ENCODE results near the gene RPS23. TPM values are rescaled to one million over a fixed set of nuclear protein-coding genes. Genes with fewer than 3 reads are reported as not detected.

RPS23 gene
- total RNA-seq, 1 donor from 2014 or later, result 2,334 TPM

DNA sequence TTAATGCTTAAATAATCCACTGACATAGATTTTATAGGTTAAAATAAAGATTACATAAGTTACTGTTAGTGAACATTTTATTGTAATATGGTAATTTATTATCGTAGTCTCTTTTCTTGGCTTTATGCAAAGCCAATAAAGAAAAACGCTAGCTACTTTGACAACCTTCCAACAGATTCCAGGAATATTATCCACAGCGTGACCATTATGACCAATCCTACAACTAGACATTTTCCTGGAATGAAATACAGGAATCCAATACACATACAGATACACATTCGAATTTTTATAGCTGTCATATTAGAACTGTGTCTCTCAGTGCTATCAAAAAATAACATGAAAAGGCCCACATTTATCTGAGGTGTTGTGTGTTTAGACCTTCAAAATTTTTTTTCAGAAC lies 13.1 kb downstream of the RPS23 start:
- no peaks in the 10 kb centered on the region for H3K9me3 ChIP-seq
- TF ChIP-seq POLR2A (IDR thresholded peaks at IDR 0.05) (no peak), POLR2AphosphoS5 (IDR thresholded peaks at IDR 0.05; ENCODE audit: insufficient read depth in 1 of 2, low read depth in 1 of 2) (no peak)
- TF ChIP-seq, protein P1, sequence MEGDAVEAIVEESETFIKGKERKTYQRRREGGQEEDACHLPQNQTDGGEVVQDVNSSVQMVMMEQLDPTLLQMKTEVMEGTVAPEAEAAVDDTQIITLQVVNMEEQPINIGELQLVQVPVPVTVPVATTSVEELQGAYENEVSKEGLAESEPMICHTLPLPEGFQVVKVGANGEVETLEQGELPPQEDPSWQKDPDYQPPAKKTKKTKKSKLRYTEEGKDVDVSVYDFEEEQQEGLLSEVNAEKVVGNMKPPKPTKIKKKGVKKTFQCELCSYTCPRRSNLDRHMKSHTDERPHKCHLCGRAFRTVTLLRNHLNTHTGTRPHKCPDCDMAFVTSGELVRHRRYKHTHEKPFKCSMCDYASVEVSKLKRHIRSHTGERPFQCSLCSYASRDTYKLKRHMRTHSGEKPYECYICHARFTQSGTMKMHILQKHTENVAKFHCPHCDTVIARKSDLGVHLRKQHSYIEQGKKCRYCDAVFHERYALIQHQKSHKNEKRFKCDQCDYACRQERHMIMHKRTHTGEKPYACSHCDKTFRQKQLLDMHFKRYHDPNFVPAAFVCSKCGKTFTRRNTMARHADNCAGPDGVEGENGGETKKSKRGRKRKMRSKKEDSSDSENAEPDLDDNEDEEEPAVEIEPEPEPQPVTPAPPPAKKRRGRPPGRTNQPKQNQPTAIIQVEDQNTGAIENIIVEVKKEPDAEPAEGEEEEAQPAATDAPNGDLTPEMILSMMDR (IDR thresholded peaks at IDR 0.05), result no peak
- no peaks in the 10 kb centered on the region for H3K27me3 ChIP-seq
- intact Hi-C loops (cut with DNase I), result no loop called here
- DNase-seq (ENCODE audit: extremely low spot score in 2 of 2), result no peak
- no peaks in the 10 kb centered on the region for H3K4me1 ChIP-seq
- H3K27ac ChIP-seq, result no peak overlapping the region
- H3K4me3 ChIP-seq, result no peak overlapping the region
- no peaks in the 10 kb centered on the region for H3K36me3 ChIP-seq

DNA sequence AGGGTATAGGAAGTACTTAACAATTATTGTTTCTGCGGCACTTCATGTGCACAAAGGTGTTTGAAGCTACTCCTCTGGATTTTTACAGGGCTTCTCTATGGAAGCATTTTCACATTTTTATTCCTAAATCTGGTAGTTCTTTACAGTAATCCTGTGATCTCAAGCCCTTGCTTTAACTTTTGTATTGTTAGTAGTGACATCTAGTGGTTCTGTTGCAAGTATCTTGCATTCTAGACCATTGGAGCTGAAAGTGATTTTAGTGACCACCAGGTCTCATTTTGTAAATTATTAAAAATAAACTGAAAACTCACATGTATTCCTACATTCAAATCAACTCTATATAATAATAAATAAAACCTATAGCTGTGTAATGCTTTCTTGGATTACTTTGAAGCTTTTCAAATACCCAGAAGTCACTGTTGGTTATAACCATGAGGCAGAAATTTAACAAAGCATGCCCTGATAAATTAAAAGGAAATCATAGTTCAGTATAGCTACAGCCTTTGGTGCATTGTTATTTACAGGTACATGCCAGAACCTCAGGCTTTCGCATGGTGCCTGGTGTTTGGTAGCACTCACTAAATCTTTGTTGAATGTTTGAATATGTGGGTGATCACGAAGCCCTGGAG lies 18.9 kb downstream of the RPS23 start:
- Histone ChIP-seq H3K4me3 (no peak overlapping the region), H3K27ac (no peak overlapping the region), H3K36me3 (no peaks in the 10 kb centered on the region), H3K27me3 (no peaks in the 10 kb centered on the region), H3K9me3 (no peaks in the 10 kb centered on the region), H3K4me1 (no peaks in the 10 kb centered on the region)
- TF ChIP-seq POLR2AphosphoS5 (IDR thresholded peaks at IDR 0.05; ENCODE audit: insufficient read depth in 1 of 2, low read depth in 1 of 2) (no peak), POLR2A (IDR thresholded peaks at IDR 0.05) (no peak)
- TF ChIP-seq, protein P1 (IDR thresholded peaks at IDR 0.05), result no peak
- DNase-seq (ENCODE audit: extremely low spot score in 2 of 2), result no peak
- intact Hi-C loops (cut with DNase I), result no loop called here

DNA sequence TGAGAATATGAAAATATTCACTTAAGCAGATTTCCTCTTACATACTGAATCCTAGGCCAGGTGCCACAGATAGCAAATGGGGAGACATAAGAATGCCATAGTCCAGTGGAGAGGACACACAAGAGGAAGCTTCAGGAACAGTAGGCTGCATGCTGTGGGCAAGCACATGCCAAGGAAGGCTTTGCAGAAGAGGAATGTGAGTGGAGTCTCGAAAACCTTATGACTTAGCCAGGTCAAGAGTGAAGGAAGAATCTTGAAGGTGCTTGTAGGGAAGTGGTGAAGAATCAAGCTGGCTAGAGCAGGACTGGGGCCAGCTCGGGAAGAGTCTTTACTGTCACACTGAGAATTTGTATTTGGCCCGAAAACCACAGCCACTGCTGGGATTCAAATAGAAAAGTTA lies 20.4 kb downstream of the RPS23 start:
- H3K4me1 ChIP-seq, result no peaks in the 10 kb centered on the region
- no peaks in the 10 kb centered on the region for H3K9me3 ChIP-seq
- no peak overlapping the region for H3K4me3 ChIP-seq
- DNase-seq (ENCODE audit: extremely low spot score in 2 of 2), result no peak
- H3K27ac ChIP-seq, result no peak overlapping the region
- no peaks in the 10 kb centered on the region for H3K36me3 ChIP-seq
- no peaks in the 10 kb centered on the region for H3K27me3 ChIP-seq
- intact Hi-C loops (cut with DNase I), result no loop called here
- TF ChIP-seq POLR2AphosphoS5 (IDR thresholded peaks at IDR 0.05; ENCODE audit: insufficient read depth in 1 of 2, low read depth in 1 of 2) (no peak), POLR2A (IDR thresholded peaks at IDR 0.05) (no peak)
- TF ChIP-seq, protein P1 (IDR thresholded peaks at IDR 0.05), result no peak

DNA sequence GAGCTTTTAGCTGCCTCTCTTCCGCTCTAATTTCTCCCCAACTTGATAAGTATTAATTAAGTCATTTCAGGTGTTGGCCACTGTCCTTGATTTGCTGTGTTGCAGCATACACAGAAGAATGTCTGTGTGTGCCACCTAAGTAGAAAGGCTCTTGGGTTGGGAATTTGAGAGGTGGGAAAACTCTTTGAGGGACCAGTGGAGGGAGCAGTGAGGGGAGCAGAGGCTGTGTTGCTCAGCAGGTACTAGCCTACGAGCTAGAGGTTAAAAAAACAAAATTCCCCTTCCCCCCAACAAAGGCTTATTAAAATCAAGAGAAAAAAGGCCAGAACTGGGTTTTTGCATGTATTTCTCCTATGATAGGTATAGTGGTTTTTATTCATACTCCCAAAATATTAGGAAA lies 20.9 kb downstream of the RPS23 start:
- intact Hi-C loops (cut with DNase I), result no loop called here
- DNase-seq (ENCODE audit: extremely low spot score in 2 of 2), result no peak
- Histone ChIP-seq H3K27me3 (no peaks in the 10 kb centered on the region), H3K4me3 (no peak overlapping the region), H3K36me3 (no peaks in the 10 kb centered on the region), H3K9me3 (no peaks in the 10 kb centered on the region), H3K4me1 (no peaks in the 10 kb centered on the region), H3K27ac (no peak overlapping the region)
- TF ChIP-seq, protein P1 (IDR thresholded peaks at IDR 0.05), result no peak
- TF ChIP-seq POLR2A (IDR thresholded peaks at IDR 0.05) (no peak), POLR2AphosphoS5 (IDR thresholded peaks at IDR 0.05; ENCODE audit: insufficient read depth in 1 of 2, low read depth in 1 of 2) (no peak)

DNA sequence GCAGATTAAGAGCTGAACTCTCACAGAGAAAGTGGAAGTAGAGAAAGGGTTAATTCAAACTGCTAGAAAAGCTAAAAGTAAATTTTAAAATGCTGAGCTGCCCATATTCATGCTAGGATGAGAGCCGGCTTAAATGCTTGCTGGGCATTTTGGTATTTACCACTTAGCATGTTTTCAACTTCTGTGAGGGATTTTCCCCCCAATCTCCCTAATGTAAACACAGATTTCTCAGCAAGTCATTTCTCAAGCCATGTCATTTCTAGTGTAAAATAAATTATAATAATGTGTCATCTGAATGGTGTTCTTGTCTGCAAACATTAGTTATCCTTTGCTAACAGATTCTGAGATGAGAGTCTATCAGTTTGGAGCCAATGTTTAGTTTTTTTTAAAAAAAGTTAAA lies 22.3 kb downstream of the RPS23 start:
- DNase-seq (ENCODE audit: extremely low spot score in 2 of 2), result no peak
- Histone ChIP-seq H3K4me3 (no peak overlapping the region), H3K27ac (no peak overlapping the region), H3K9me3 (no peaks in the 10 kb centered on the region), H3K27me3 (no peaks in the 10 kb centered on the region), H3K4me1 (no peaks in the 10 kb centered on the region), H3K36me3 (no peaks in the 10 kb centered on the region)
- TF ChIP-seq POLR2AphosphoS5 (IDR thresholded peaks at IDR 0.05; ENCODE audit: insufficient read depth in 1 of 2, low read depth in 1 of 2), result no peak
- TF ChIP-seq, protein P1 (IDR thresholded peaks at IDR 0.05), result no peak
- intact Hi-C loops (cut with DNase I), result no loop called here
